AG10803 (cell line): ENCODE results near the gene BMPR1B.
A peak's percentile ranks its signal among the peaks of the same experiment; 100 is the strongest.
"Not testable (repeated sequence)": the region's sequence is repeated elsewhere in the genome, so short reads cannot be mapped to it uniquely, and the experiment has no call there.

ENCODE experiments used
- DNase-seq: peaks from one replicate; pipeline ENCODE4 v3.0.0; 2010; ENCODE audit warnings: low read depth
- H3K4me3 ChIP-seq: 2 replicates; pipeline ENCODE4 v1.5.1; 2011; ENCODE audit warnings: mild to moderate bottlenecking, low read length, control low read depth
- CTCF ChIP-seq: conservative IDR thresholded peaks from 2 replicates; pipeline ENCODE4 v1.5.1; 2011; ENCODE audit warnings: mild to moderate bottlenecking, low read length, control low read depth, inconsistent platforms

Gene BMPR1B

GRCh38 chr4:95159384-95159783 is 401.6 kb downstream of the BMPR1B start:
- DNase-seq = no peak
- no peak for TF ChIP-seq CTCF

GRCh38 chr4:95161781-95162469 is 404.2 kb downstream of the BMPR1B start:
- DNase-seq = no peak
- H3K4me3 ChIP-seq = no peak overlapping the region
- TF ChIP-seq CTCF = no peak

More at GRCh38 chr4:95159384-95159783, 401.6 kb downstream of the BMPR1B start:
- H3K4me3 ChIP-seq = no peak overlapping the region

GRCh38 chr4:95162867-95163266 is 405.1 kb downstream of the BMPR1B start:
- H3K4me3 ChIP-seq = no peak overlapping the region
- DNase-seq = no peak
- TF ChIP-seq CTCF = no peak

- TF ChIP-seq CTCF = peak; percentile 71
- H3K4me3 ChIP-seq = no peak overlapping the region
- DNase-seq = peak; percentile 74
Measured at GRCh38 chr4:95165926-95166524, 408.3 kb downstream of the BMPR1B start.

- no peak for TF ChIP-seq CTCF
Measured at GRCh38 chr4:95167805-95168204, 410.1 kb downstream of the BMPR1B start.

GRCh38 chr4:95170176-95170575 is 412.4 kb downstream of the BMPR1B start:
- no peak overlapping the region for H3K4me3 ChIP-seq
- no peak for DNase-seq
- TF ChIP-seq CTCF = no peak

More at GRCh38 chr4:95167805-95168204, 410.1 kb downstream of the BMPR1B start:
- H3K4me3 ChIP-seq = no peak overlapping the region
- no peak for DNase-seq

GRCh38 chr4:95171377-95171776 is 413.6 kb downstream of the BMPR1B start:
- DNase-seq, H3K4me3 ChIP-seq: not testable (repeated sequence)
